ENCODE data around the gene DGLUCY.
A peak's percentile ranks its signal among the peaks of the same experiment; 100 is the strongest.
"Not testable (repeated sequence)": the region's sequence is repeated elsewhere in the genome, so short reads cannot be mapped to it uniquely, and the experiment has no call there.

The DGLUCY gene

GRCh38 chr14:91170504-91171121 lies 56.7 kb downstream of the DGLUCY start:
- DNase-seq: no peak

GRCh38 chr14:91171291-91171690 lies 57.4 kb downstream of the DGLUCY start:
- DNase-seq: no peak

GRCh38 chr14:91173221-91173670 lies 59.4 kb downstream of the DGLUCY start:
- DNase-seq: peak; percentile 76

GRCh38 chr14:91173904-91174303 lies 60.0 kb downstream of the DGLUCY start:
- DNase-seq: no peak

- DNase-seq: no peak
Observed at GRCh38 chr14:91175291-91176201, 61.7 kb downstream of the DGLUCY start.

GRCh38 chr14:91177073-91178034 lies 63.5 kb downstream of the DGLUCY start:
- DNase-seq: peak; percentile 66

GRCh38 chr14:91180611-91181010 lies 66.7 kb downstream of the DGLUCY start:
- DNase-seq: no peak

GRCh38 chr14:91182753-91183152 lies 68.9 kb downstream of the DGLUCY start:
- DNase-seq: not testable (repeated sequence)

- no peak for DNase-seq
Observed at GRCh38 chr14:91184559-91184958, 70.7 kb downstream of the DGLUCY start.

- DNase-seq: no peak
Observed at GRCh38 chr14:91185721-91186120, 71.8 kb downstream of the DGLUCY start.

GRCh38 chr14:91186515-91187066 lies 72.7 kb downstream of the DGLUCY start:
- DNase-seq: no peak

- DNase-seq: no peak
Observed at GRCh38 chr14:91187271-91187670, 73.4 kb downstream of the DGLUCY start.

- DNase-seq: no peak
Observed at GRCh38 chr14:91190853-91191252, 77.0 kb downstream of the DGLUCY start.

GRCh38 chr14:91193069-91193468 lies 79.2 kb downstream of the DGLUCY start:
- no peak for DNase-seq

- no peak for DNase-seq
Observed at GRCh38 chr14:91195881-91196280, 82.0 kb downstream of the DGLUCY start.

- no peak for DNase-seq
Observed at GRCh38 chr14:91197631-91198030, 83.8 kb downstream of the DGLUCY start.

- not testable (repeated sequence) for DNase-seq
Observed at GRCh38 chr14:91200802-91201201, 86.9 kb downstream of the DGLUCY start.

GRCh38 chr14:91202234-91202974 lies 88.5 kb downstream of the DGLUCY start:
- DNase-seq: no peak

GRCh38 chr14:91204657-91205056 lies 90.8 kb downstream of the DGLUCY start:
- no peak for DNase-seq

- no peak for DNase-seq
Observed at GRCh38 chr14:91205459-91205858, 91.6 kb downstream of the DGLUCY start.

GRCh38 chr14:91207008-91207407 lies 93.1 kb downstream of the DGLUCY start:
- DNase-seq: no peak

GRCh38 chr14:91211017-91211416 lies 97.1 kb downstream of the DGLUCY start:
- no peak for DNase-seq

Data from CD4-positive, alpha-beta T cell treated with Interferon gamma for 1 hour (primary cell).